ENCODE results near the gene HSD17B8.

DNA sequence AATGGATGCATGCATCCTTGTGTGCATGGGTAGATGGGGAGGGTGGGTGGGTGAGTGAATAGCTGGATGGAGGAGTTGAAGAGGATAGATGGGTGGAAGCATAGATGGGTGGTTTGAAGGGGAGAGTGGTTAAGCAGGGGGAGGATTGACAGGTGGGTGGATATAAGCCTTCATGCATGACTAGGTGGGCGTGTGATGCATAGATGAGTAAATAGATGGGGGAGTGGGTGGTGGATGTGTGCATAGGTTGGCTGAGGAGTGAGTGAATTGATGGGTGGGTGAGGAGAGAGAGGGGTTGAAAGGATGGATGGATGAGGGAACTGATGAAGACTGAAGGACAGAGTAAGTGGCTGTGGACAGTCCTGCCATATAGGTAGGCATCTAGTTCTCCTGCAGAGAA lies 16.6 kb upstream of the HSD17B8 start:
- TF ChIP-seq, protein P1, sequence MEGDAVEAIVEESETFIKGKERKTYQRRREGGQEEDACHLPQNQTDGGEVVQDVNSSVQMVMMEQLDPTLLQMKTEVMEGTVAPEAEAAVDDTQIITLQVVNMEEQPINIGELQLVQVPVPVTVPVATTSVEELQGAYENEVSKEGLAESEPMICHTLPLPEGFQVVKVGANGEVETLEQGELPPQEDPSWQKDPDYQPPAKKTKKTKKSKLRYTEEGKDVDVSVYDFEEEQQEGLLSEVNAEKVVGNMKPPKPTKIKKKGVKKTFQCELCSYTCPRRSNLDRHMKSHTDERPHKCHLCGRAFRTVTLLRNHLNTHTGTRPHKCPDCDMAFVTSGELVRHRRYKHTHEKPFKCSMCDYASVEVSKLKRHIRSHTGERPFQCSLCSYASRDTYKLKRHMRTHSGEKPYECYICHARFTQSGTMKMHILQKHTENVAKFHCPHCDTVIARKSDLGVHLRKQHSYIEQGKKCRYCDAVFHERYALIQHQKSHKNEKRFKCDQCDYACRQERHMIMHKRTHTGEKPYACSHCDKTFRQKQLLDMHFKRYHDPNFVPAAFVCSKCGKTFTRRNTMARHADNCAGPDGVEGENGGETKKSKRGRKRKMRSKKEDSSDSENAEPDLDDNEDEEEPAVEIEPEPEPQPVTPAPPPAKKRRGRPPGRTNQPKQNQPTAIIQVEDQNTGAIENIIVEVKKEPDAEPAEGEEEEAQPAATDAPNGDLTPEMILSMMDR (IDR thresholded peaks at IDR 0.05; ENCODE audit: borderline replicate concordance, extremely low read depth, low read length, poor library complexity, severe bottlenecking): no peak
- TF ChIP-seq EZH2 (IDR thresholded peaks at IDR 0.05; ENCODE audit: borderline replicate concordance, low read depth, low read length, severe bottlenecking): no peak

All from DND-41 (cell line).